ENCODE results near the gene DNAH6.
"Not testable (repeated sequence)": the region's sequence is repeated elsewhere in the genome, so short reads cannot be mapped to it uniquely, and the experiment has no call there.

The DNAH6 gene

GRCh38 chr2:84748341-84748740 is 232.0 kb downstream of the DNAH6 start:
- DNase-seq (ENCODE audit: low spot score): no peak

GRCh38 chr2:84749442-84749841 is 233.1 kb downstream of the DNAH6 start:
- no peak for DNase-seq (ENCODE audit: low spot score)

- DNase-seq (ENCODE audit: low spot score): no peak
Observed at GRCh38 chr2:84755096-84755495, 238.8 kb downstream of the DNAH6 start.

GRCh38 chr2:84757648-84758047 is 241.3 kb downstream of the DNAH6 start:
- no peak for DNase-seq (ENCODE audit: low spot score)

- DNase-seq (ENCODE audit: low spot score): no peak
Observed at GRCh38 chr2:84766791-84767190, 250.5 kb downstream of the DNAH6 start.

- DNase-seq (ENCODE audit: low spot score): no peak
Observed at GRCh38 chr2:84768840-84769239, 252.5 kb downstream of the DNAH6 start.

GRCh38 chr2:84770280-84770679 is 254.0 kb downstream of the DNAH6 start:
- no peak for DNase-seq (ENCODE audit: low spot score)

- no peak for DNase-seq (ENCODE audit: low spot score)
Observed at GRCh38 chr2:84771251-84771650, 255.0 kb downstream of the DNAH6 start.

- DNase-seq (ENCODE audit: low spot score): not testable (repeated sequence)
Observed at GRCh38 chr2:84773562-84773961, 257.3 kb downstream of the DNAH6 start.

GRCh38 chr2:84776011-84776410 is 259.7 kb downstream of the DNAH6 start:
- DNase-seq (ENCODE audit: low spot score): no peak

- no peak for DNase-seq (ENCODE audit: low spot score)
Observed at GRCh38 chr2:84778911-84779690, 262.8 kb downstream of the DNAH6 start.

GRCh38 chr2:84779781-84780180 is 263.5 kb downstream of the DNAH6 start:
- no peak for DNase-seq (ENCODE audit: low spot score)

- DNase-seq (ENCODE audit: low spot score): no peak
Observed at GRCh38 chr2:84781942-84782716, 265.8 kb downstream of the DNAH6 start.

- DNase-seq (ENCODE audit: low spot score): no peak
Observed at GRCh38 chr2:84782717-84783442, 266.6 kb downstream of the DNAH6 start.

- no peak for DNase-seq (ENCODE audit: low spot score)
Observed at GRCh38 chr2:84785950-84786349, 269.7 kb downstream of the DNAH6 start.

- DNase-seq (ENCODE audit: low spot score): no peak
Observed at GRCh38 chr2:84786601-84787000, 270.3 kb downstream of the DNAH6 start.

GRCh38 chr2:84788027-84788426 is 271.7 kb downstream of the DNAH6 start:
- DNase-seq (ENCODE audit: low spot score): no peak

GRCh38 chr2:84788498-84788897 is 272.2 kb downstream of the DNAH6 start:
- no peak for DNase-seq (ENCODE audit: low spot score)

GRCh38 chr2:84792856-84793522 is 276.7 kb downstream of the DNAH6 start:
- DNase-seq (ENCODE audit: low spot score): no peak

GRCh38 chr2:84793641-84794040 is 277.3 kb downstream of the DNAH6 start:
- DNase-seq (ENCODE audit: low spot score): no peak

- no peak for DNase-seq (ENCODE audit: low spot score)
Observed at GRCh38 chr2:84796798-84797197, 280.5 kb downstream of the DNAH6 start.

- DNase-seq (ENCODE audit: low spot score): no peak
Observed at GRCh38 chr2:84797271-84797670, 281.0 kb downstream of the DNAH6 start.
